ENCODE data around the gene VPS37C. TPM values are rescaled to one million over a fixed set of nuclear protein-coding genes. Genes with fewer than 3 reads are reported as not detected.

VPS37C gene
- total RNA-seq, 1 donor from 2014 or later, result 19.6 TPM

DNA sequence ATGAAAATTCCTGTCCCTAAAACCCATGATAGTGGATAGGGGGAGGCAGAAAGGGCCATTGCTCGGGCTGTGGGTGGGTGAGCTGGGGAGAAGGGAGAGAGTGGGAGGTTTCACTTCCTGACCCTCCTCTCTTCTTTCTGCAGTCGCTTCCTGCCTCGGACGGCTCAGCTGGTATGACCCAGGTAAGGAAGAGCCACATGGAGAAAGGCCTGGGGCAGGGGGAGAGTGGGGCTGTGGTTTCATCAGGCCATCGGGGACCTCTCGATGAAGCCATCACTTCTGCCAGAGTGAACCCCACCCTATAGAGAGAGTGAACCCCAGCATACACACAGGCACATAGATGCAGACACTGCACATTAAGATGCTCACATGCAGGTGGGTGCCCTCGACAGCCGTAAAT lies 46.3 kb downstream of the VPS37C start:
- TF ChIP-seq, protein P1, sequence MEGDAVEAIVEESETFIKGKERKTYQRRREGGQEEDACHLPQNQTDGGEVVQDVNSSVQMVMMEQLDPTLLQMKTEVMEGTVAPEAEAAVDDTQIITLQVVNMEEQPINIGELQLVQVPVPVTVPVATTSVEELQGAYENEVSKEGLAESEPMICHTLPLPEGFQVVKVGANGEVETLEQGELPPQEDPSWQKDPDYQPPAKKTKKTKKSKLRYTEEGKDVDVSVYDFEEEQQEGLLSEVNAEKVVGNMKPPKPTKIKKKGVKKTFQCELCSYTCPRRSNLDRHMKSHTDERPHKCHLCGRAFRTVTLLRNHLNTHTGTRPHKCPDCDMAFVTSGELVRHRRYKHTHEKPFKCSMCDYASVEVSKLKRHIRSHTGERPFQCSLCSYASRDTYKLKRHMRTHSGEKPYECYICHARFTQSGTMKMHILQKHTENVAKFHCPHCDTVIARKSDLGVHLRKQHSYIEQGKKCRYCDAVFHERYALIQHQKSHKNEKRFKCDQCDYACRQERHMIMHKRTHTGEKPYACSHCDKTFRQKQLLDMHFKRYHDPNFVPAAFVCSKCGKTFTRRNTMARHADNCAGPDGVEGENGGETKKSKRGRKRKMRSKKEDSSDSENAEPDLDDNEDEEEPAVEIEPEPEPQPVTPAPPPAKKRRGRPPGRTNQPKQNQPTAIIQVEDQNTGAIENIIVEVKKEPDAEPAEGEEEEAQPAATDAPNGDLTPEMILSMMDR (IDR thresholded peaks at IDR 0.05), result no peak
- H3K9me3 Mint-ChIP-seq (ENCODE audit: low read depth), result no peaks in the 10 kb centered on the region
- H3K4me1 Mint-ChIP-seq (ENCODE audit: low read depth), result no peaks in the 10 kb centered on the region
- H3K36me3 Mint-ChIP-seq (ENCODE audit: low read depth), result no peaks in the 10 kb centered on the region
- H3K27me3 Mint-ChIP-seq (ENCODE audit: low read depth), result peaks cover 2% of the 10 kb centered on the region
- H3K4me3 Mint-ChIP-seq (ENCODE audit: unreplicated experiment), result no peak overlapping the region
- peak; percentile 49 for DNase-seq (ENCODE audit: low spot score)
- H3K27ac Mint-ChIP-seq (ENCODE audit: unreplicated experiment), result no peak overlapping the region

DNA sequence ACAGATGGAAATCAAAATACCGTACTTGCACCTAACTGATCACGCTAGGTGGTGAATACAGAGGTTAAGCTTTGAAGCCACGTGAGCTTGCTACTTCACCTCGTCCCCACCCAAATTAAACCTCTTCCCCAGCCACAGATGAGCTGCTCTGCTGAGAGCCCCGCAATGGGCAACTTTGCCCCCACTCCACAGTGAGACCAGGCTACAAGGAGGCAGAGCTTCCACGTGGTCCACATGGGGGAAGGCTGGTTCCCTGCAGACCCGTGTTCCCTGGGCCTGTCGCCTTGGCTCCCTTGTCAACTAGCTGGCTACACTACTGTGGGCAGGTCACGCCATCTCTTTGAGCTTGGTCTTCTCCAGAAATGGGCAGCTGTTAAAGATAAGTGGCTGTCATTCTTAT lies 48.0 kb downstream of the VPS37C start:
- H3K36me3 Mint-ChIP-seq (ENCODE audit: low read depth), result no peaks in the 10 kb centered on the region
- H3K9me3 Mint-ChIP-seq (ENCODE audit: low read depth), result no peaks in the 10 kb centered on the region
- H3K27me3 Mint-ChIP-seq (ENCODE audit: low read depth), result no peaks in the 10 kb centered on the region
- no peak overlapping the region for H3K4me3 Mint-ChIP-seq (ENCODE audit: unreplicated experiment)
- TF ChIP-seq, protein P1 (IDR thresholded peaks at IDR 0.05), result no peak
- H3K27ac Mint-ChIP-seq (ENCODE audit: unreplicated experiment), result no peak overlapping the region
- DNase-seq (ENCODE audit: low spot score), result no peak
- no peaks in the 10 kb centered on the region for H3K4me1 Mint-ChIP-seq (ENCODE audit: low read depth)

DNA sequence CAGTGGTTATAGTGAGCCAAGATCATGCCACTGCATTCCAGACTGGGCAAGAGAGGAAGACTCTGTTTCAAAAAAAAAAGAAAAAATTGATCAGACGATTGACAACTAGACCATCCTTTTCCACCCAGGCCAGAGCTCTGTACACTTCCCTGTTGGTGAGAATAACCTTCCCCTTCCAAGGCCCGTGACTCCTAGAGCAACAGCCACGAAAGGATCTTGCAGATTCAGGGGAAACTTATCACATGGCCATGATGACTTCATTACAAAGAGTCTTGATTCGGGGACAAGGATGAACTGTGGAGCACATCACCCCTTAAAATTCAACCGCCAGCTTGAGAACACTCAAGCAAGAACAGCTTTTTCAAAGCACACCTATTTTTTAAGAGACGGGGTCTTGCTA lies 48.7 kb downstream of the VPS37C start:
- TF ChIP-seq, protein P1 (IDR thresholded peaks at IDR 0.05), result no peak
- H3K36me3 Mint-ChIP-seq (ENCODE audit: low read depth), result no peaks in the 10 kb centered on the region
- H3K4me3 Mint-ChIP-seq (ENCODE audit: unreplicated experiment), result no peak overlapping the region
- no peaks in the 10 kb centered on the region for H3K4me1 Mint-ChIP-seq (ENCODE audit: low read depth)
- no peak overlapping the region for H3K27ac Mint-ChIP-seq (ENCODE audit: unreplicated experiment)
- H3K9me3 Mint-ChIP-seq (ENCODE audit: low read depth), result no peaks in the 10 kb centered on the region
- no peak for DNase-seq (ENCODE audit: low spot score)
- no peaks in the 10 kb centered on the region for H3K27me3 Mint-ChIP-seq (ENCODE audit: low read depth)

DNA sequence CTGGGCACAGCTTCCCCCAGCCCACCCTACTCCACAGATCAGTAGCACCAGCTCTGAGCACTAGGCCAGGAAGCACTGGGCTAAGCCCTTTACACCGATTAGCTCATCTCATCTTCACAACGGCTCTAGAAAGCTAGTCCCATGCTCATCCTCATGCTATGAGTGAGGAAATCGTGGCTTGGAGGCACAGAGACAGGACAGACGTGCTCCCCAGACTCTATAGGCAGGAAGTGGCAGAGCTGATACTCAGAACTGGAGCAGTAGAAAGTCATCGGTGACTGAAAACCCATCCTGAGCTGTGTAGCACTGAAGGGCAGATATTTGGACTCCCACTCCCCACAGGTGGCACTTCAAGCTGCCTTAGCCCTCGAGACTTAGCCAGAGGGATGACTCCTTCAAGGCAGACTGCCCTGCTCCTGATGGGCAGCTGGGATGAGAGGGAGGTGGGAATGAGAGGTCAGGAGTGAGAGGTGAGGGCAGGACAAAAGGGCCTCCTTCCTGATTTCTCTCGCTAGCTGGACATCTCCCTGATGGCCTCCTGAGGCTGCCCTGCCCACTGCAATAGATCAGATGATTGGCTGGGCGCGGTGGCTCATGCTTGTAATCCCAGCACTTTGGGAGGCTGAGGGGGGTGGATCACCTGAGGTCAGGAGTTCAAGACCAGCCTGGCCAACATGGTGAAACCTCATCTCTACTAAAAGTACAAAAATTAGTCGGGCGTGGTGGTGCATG lies 49.3 kb downstream of the VPS37C start:
- no peak for DNase-seq (ENCODE audit: low spot score)
- no peaks in the 10 kb centered on the region for H3K36me3 Mint-ChIP-seq (ENCODE audit: low read depth)
- no peak overlapping the region for H3K27ac Mint-ChIP-seq (ENCODE audit: unreplicated experiment)

DNA sequence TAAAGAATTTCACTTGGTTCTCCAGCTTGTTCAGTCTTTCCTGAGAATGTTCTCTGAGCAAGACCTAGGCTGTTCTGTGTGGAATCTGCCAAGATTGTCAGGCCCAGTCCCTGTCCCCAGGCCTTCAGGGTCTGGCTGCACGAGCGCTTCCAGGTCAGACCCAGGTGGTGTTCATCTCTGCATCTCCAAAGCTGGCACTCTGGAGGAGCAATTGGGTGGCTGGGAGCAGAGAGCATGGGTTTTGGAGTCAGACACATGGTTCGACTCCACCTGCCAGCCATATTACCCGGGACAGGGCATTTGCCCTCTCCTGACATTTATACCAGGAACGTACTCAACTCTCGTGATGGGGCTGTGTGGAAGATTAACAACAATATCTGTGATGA lies 50.2 kb downstream of the VPS37C start:
- TF ChIP-seq, protein P1 (IDR thresholded peaks at IDR 0.05), result no peak
- Mint-ChIP-seq H3K9me3 (ENCODE audit: low read depth) (no peaks in the 10 kb centered on the region), H3K27me3 (ENCODE audit: low read depth) (no peaks in the 10 kb centered on the region)

More for the DNA sequence above, 49.3 kb downstream of the VPS37C start:
- Mint-ChIP-seq H3K4me3 (ENCODE audit: unreplicated experiment) (no peak overlapping the region), H3K9me3 (ENCODE audit: low read depth) (no peaks in the 10 kb centered on the region), H3K4me1 (ENCODE audit: low read depth) (no peaks in the 10 kb centered on the region), H3K27me3 (ENCODE audit: low read depth) (no peaks in the 10 kb centered on the region)
- TF ChIP-seq, protein P1 (IDR thresholded peaks at IDR 0.05), result no peak

More for the DNA sequence above, 50.2 kb downstream of the VPS37C start:
- Mint-ChIP-seq H3K27ac (ENCODE audit: unreplicated experiment) (no peak overlapping the region), H3K36me3 (ENCODE audit: low read depth) (no peaks in the 10 kb centered on the region), H3K4me3 (ENCODE audit: unreplicated experiment) (no peak overlapping the region), H3K4me1 (ENCODE audit: low read depth) (no peaks in the 10 kb centered on the region)
- DNase-seq (ENCODE audit: low spot score), result no peak

Data from chondrocyte (in vitro differentiated cells).